GM19193 (cell line): ENCODE measurements around the gene TEX2.

ENCODE experiments used
- POLR2A ChIP-seq: IDR thresholded peaks from 4 replicates; pipeline ENCODE4 v1.6.1; 2011; ENCODE audit not compliant: insufficient read depth, insufficient read length; ENCODE audit errors: extremely low read depth

The TEX2 gene

DNA sequence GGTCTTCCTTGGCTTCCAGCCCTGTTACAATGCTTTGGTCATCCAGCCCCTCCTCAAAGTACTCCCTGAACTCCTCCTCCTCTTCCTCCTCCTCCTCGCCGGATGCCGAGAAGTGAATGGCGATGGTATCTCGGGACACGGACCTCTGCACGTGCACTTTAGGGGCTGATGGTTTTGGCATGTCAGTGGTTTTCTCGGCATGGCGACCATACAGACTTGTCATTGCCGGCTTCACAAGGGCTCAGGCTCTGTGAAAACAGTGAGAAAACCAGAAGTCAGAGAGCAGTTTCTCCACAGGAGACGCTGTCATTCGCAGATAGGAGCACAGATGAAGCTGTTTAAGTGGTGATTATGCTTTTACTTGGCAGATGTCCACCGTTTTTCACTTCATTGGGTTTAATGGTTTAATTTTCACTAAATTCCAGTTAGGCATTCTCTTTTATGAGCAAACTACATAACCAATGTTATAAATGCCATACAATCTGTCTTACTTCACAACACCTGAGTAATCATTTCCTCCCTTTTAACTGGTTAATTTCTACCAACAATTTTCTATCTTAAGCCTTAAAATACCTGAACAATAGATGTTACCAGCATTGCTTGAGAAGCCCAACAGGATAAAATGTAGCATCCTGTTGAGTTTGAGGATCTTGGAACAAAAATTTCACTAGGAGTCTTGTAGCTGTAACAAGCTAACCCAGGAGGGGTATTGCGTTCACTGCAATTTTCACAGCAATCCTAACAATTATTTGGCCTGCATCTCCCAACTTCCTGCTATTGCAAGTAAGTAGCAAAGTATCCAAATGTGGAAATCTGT lies 48.9 kb downstream of the TEX2 start:
- TF ChIP-seq POLR2A, result no peak

DNA sequence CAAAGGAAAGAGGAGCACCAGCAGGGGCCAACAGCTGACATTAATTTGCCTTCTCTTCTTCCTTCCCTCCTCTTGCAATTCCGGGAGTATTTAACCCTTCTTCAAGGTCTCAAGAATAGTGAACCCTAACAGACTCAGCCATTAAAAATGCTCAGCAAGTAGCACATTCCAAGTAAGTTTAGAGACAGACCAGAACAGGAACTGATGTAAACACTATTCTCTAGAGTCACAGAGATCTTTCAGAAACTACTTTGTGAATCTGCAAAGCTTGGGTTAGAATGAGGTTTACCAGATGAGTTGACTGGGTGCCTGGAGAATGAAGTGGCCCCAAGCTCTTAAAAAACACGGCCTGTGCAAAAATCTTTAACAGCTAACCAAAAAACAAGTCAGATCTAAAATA lies 50.9 kb downstream of the TEX2 start:
- no peak for TF ChIP-seq POLR2A

- no peak for TF ChIP-seq POLR2A
Observed at GRCh38 chr17:64209983-64210382, 53.1 kb downstream of the TEX2 start.

DNA sequence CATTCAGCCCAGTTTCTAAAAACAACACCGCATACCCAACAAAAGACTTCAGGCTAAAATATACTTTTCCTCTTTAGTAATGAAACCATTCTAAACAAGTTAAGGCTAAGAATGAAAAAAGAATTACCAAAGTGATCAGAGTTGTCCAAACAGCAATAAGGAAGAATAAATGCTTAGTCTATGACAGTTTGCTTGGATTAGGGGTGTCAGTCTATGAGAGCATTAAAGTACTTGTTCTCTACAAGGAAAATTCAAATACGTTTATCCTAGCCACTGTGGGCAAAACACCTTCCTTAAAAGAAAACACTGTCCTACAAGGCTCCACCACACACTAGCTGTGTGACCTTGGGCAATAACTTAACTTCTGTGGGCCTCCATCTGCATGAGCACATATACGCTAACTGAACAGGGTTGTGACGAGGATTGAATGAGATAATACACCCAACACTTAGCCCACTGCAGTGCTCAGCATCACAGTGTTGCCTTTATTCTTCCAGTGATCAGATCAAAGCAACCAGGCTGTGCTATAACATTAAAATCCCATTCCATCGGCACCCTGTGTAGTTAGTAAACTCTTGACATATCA lies 53.6 kb downstream of the TEX2 start:
- TF ChIP-seq POLR2A, result no peak

DNA sequence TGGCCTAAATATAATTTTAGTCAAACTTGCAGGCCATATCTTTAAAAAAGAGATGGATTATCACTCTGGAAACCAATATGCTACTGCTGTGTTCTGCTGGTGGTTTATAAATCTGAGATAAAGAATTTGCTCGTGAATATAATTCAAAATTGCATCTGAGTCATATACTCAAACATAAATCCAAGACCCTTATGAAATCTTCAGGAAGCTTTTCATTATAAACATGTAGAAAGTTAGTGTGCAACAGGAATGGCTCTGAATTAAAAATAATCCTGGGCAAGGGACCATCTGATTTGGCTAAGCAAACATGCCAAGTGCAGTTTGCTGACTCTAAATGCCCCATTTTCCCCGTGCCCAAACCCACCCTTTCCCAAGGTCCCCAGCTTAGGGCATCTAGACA lies 57.3 kb downstream of the TEX2 start:
- no peak for TF ChIP-seq POLR2A

DNA sequence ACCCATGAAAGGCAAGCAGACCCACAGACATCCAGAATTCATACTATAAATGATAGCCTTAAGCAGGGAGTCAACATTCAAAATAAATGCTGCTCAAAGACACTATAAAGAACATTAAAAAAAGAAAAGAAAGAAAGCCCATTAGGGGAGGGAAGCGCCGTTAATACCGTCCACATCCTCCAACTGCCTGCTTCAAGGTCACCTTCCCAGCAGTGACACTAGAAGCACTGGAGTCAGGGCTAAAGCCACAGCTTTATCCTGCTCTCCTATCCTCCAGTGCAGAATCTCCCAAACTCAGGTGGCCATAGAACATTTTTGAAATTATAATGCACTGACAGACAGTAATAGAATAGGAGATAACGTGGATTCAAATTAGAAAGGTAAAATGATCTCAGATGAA lies 59.4 kb downstream of the TEX2 start:
- no peak for TF ChIP-seq POLR2A

DNA sequence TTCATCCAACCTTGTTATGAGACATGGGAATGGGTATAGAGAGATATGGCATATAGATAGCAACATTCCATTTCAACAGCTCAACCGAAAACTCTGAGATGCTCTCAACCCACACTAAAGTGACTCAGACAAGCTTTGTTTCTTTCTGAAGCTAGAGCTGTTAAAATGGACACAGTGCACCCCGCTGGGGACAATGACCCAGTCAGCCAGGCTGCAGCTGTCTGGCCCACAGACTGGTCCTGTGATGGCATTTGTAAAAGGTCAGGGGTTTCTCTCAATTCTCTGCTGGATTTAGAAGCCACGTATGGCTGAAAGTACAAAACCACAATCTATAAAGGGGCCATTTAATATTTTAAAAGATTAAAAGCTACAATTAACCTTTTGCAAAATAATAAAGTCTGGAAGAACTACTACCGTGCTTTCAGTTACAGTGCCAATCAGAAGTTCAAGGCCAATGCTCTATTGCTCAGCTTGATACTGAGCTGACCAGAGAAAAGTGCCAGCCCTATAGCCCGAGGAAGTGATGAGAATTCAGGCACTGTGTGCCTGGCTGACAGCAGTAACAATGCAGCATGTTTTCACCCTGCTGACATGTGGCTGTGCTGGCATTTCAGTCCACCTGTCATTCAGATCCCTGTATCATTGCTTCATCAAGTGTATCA lies 60.2 kb downstream of the TEX2 start:
- TF ChIP-seq POLR2A, result no peak

GRCh38 chr17:64200080-64201032 lies 62.7 kb downstream of the TEX2 start:
- no peak for TF ChIP-seq POLR2A

GRCh38 chr17:64198331-64199090 lies 64.5 kb downstream of the TEX2 start:
- no peak for TF ChIP-seq POLR2A

- no peak for TF ChIP-seq POLR2A
Observed at GRCh38 chr17:64196601-64197000, 66.5 kb downstream of the TEX2 start.

DNA sequence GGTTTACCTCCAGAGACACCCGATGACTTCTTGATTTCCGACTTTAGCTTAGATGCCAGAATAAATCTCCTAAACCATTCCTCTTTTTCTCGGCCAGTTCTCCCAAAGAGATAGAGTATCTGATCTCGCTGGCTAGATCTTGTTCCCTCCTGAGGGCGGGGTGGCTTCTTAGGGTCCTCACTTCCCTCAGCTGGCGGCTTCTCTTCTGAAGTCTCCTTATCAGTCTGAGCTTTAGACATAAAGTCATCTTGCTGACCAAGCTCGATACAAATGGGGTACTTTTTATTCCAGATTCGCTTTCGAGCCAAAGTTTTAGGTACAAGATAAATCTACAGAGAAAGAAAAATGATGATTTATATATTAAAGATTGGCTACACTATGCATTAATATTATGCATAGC lies 69.5 kb downstream of the TEX2 start:
- no peak for TF ChIP-seq POLR2A

DNA sequence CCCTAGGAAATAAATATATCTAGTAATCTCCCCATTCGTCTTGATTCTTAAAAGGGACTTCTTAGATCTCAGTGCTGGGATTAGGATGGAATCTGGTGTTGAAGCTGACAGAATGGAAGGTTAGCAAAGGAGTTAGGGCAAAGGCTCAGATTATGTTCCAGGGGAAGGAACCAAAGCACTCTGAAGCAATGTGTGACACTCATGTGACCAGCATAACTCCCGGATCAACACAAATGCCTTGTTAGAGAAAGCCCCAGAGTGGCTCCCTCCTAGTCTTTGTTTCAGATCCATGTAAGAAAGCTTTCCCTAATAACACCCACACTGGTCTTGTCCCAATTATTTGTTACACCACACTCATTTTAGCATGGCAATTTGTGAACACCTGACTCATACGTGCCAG lies 70.5 kb downstream of the TEX2 start:
- no peak for TF ChIP-seq POLR2A

GRCh38 chr17:64190472-64190871 lies 72.6 kb downstream of the TEX2 start:
- no peak for TF ChIP-seq POLR2A

- TF ChIP-seq POLR2A, result no peak
Observed at GRCh38 chr17:64188088-64188487, 75.0 kb downstream of the TEX2 start.
